ENCODE data around the gene JAKMIP1.

Gene JAKMIP1

DNA sequence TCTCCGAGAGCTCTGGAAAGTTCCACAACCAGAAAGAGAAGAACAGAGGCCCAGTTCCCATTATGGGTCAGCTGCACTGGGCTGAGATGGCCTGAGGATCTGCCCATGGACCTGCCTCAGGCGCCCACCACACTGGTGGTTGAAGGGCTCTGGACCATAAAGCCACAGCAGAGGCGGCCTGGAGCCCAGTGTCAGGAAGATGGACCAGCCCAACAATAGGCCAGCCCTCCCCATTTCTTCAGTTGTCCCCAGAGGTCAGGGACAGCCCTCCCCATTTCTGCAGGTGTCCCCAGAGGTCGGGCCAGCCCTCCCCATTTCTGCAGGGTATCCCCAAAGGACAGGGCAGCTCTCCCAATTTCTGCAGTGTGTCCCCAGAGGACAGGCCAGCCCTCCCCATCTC is 144.9 kb downstream of the JAKMIP1 start:
- no peak for DNase-seq

DNA sequence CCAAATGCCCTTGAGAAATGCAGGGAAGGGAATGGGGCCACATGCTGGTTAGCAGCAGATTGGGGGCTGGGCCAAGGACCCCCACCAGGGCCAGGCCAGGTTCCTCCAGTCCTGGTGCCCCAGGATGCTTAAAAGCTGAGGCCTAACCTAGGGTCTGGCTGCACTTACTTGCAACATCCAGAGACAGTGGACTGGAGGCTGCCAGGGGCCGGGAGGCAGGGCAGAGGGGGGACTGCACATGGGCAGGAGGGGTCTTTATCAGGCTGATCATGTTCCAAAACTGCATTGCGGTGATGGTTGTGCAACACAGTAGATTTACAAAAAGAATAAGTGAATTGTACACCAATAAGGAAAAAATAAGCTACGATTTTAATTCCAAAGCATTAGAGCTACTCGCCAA is 145.3 kb downstream of the JAKMIP1 start:
- DNase-seq, result no peak

DNA sequence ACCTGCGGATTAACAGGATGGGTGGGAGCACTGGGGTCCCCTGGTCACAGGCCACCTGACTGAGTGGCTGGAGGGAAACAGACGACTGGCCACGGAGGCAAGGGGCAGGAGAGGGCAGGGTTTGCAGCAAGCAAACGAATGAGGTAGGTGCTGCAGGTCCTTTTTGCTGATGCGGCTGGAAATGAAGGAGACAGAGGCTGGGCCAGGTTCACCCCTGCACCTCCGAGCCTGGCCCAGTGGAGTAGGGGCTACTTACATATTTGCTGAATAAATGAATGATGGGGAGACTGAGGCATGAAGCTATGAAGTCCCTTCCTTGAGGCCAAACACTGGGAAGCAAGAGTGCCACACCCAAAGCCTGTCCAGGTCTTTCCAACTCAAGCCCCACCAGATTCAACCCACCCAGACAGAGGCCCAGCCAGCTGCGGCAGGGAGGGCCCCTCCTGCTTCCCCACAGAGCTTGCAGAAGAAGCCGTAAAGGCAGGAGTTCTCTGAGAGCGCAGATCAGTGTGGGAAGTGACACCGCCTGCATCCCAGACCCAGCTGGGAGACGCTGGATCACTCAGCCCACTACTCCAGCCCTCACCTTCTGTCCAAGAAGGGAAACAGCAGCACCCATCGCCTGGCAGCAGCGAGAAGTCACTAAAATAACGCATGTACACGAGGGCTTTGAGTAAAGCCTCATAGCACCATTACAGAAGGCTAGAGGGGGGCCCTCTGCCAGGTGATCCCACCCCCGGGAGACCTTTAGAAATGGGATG is 146.0 kb downstream of the JAKMIP1 start:
- no peak for DNase-seq

DNA sequence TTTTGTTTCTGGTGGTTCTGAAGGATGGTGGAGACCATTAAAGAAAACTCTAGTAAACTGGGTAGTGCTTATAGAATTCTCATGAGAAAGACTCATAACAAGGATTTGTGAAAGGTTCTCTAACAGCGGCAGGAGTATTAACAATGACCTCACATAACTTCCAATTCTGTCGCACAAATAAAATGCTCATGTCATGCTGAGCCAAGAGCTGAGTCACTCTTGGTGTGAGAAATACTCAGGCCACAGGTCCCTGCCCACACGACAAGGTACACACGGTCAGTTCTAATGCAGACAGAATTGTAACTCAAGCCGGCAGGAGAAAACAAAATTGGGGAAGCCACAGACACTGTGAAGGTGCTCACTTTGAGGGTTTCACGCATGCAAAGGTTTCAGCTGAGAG is 147.7 kb downstream of the JAKMIP1 start:
- DNase-seq, result no peak

DNA sequence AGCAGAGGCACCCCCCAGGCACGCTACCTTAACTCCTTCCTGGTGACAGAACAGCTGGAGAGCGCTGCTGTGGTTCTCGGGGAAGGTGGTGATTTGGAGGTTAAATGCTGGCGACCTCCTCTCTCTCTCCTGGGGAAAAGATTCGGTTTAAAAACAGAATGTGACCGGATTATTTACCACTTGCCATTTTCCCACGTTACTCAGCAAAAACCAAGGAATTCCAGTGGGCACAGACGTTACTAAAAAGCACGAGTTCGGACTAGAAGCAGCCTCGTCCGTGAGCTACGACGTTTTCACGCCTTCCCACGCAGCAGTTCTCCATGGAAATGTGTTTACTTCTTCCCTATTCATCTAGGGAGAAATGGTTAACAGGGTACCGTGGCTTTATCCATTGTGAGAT is 149.8 kb downstream of the JAKMIP1 start:
- DNase-seq, result no peak

DNA sequence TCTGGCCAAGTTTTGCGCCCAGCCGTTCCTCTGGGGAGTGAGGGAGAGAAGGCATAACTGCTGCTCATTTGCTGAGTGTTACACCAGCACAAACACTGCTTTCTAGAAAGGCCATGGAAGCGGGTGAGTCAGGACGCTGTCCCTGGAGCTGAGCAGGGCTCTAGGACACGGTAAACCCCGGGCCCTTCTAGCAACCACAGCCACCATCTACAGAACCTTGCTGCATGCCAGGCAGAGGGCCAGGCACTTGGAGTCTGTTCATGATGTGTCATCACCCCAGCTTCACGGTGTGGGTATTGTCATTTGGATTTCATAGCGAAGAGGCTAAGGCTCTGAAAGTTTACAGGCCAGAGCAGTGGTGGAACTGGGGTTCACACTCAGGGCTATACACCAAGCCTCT is 150.4 kb downstream of the JAKMIP1 start:
- DNase-seq, result no peak

DNA sequence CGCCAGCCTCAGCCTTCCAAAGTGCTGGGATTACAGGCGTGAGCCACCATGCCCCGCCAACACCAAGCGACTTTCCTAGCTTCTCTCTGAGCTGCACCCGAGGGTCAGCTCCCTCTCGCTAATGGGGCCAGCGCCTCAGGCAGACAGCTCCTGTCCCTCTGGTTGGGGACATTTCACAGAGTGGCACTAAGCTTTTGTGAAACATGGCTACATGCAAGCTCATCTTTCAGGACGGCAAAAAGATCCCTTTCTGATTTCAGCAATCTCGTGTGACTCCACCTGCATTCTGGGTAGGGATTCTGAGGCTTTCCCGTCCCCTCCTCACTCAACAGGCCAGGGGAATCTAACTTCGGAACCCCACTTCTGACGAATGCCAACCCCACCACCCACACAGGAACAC is 151.1 kb downstream of the JAKMIP1 start:
- no peak for DNase-seq

DNA sequence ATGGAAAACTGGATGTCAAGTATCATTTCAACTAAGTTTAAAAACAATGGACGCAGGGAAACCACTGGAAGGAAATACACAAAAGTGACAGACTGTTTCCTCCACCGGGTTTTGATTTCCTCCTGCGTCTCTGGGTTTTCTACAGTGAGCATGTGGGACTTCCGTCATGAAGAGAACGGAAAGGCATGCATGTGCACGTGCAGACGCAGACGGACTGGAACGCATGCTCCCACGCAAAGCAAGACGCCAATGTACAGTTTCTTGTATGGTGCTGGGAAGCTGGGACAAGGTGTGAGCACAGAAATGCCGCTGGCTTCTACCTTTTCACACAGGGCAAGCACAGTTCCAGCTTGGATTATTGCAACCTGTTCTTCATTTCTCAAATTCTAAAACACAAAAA is 151.8 kb downstream of the JAKMIP1 start:
- DNase-seq, result no peak

DNA sequence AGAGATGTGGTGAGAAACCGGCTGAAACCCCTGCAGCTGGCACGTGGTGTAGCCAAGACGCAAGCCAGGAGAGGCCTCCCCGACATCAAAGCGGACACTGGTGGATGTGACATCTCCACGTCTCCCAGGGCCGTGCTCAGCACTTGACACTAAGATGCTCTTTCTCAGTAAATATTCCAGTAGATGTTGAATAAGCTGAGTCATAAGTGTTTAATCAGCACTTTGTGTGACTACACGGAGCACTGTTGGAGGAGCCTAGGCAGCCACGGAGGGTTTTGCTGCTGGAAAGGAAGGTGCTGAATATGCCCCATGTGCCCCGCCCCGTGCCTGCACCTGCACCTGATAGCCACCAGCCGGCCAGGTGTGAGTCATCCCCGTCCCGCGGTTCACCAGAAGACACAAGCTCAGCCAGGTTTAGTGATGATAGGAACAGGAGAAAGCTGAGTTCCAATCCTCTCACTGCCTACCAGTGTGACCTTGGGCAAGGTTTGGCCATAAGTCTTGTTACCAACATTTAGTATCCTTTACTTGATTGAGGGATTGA is 153.1 kb downstream of the JAKMIP1 start:
- DNase-seq, result no peak

DNA sequence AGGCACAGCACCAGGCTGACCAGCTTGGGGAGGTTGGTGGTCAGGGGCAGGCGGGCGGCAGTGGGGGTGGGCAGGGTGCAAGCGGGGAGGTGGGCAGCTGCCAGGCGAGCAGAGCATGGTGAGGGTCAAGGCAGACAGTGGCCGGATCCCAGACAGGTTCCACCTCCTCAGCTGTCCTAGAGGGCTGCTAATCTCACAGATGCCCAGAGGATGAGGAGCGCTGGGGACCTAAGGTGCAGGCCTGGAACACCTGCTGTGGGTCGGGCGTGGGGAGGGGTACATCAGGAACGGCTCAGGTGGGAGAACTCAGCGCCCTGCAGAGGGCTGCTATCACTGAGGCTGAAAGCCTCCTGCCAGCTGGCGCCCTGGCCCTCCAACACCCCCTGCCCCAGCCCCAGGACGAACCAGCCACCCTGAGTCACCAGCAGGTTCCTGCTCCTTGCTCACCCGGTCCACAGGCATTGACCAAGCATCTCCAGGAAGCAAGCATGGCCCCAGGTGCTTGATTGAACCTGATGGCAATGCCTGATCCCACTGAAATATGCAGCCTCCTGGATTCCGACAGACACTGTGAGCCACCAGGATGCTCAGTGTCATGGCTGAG is 153.7 kb downstream of the JAKMIP1 start:
- no peak for DNase-seq

DNA sequence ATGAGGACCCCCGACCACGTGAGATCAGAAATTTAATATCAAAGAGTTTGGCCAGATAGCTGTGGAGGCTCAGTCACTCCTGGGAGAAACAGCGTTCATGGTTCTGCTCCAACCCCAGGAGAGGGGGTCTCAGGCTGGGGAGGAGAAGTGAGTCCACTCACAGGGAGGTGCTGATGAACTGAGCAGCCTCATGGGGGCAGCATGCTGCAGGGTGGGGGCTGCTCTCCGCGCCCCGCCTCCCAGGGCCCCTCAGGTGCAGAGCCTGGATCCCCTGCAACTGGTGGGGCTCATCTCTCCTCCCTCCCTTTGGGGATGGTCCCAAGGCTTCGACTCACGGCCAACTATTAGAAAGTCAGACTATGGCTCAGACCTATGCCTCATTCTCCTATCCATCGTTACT is 155.5 kb downstream of the JAKMIP1 start:
- DNase-seq, result no peak

DNA sequence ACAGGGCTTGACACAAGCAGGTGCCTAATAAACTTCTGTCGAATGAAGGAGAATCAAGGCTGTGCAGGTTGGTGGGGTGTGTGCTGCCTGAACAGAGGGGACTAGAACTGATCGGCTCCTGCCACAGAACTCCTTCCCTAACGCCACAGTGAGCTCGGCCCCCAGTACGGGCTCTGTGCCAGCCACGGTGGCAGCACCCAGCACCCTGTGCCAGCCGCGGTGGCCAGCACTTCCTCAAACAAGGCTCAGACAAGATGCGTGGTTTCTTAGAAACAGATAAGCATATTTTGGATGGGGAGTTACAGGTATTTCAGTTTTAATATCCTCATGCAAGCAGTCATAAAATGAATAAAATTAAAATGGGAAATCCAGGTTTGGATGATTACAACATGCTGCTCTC is 156.1 kb downstream of the JAKMIP1 start:
- DNase-seq, result no peak

DNA sequence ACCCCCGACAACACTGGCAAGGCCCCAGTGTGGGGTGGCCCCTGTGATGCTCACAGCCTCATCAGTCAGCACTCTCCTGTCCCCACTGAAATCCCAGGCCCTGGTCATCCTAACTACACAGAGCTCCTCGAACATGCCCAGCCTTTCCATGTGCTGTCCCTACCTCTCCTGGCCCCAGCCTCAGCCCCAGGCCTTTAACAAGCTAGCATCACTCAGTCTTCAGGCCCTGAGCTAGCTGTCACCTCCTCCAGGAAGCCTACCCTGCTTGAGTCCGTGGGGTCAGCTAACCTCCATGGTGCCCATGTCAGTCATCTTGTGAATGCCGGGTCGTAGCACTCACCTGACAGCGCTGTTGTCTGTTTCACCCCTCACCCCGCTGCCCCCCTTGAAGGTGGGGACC is 156.5 kb downstream of the JAKMIP1 start:
- no peak for DNase-seq

DNA sequence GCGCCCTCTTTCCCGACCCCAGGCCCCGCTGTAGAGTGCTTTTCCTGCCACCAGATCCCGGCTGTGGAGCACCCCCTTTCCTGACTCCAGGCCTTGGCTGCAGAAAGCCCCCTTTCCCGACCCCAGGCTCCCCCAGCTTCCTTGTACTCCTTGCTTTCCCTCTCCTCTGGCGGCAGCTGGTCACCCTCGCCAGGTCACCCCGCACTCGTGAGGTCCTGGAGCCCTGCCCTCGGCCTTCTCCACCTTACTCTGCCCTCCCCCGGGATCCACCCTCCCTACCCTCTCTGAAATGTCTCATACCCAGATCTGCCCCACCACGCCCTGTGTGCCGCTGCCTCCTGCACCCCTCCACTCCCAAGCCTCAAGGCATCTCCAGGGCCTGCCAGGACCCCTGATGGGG is 157.2 kb downstream of the JAKMIP1 start:
- no peak for DNase-seq

DNA sequence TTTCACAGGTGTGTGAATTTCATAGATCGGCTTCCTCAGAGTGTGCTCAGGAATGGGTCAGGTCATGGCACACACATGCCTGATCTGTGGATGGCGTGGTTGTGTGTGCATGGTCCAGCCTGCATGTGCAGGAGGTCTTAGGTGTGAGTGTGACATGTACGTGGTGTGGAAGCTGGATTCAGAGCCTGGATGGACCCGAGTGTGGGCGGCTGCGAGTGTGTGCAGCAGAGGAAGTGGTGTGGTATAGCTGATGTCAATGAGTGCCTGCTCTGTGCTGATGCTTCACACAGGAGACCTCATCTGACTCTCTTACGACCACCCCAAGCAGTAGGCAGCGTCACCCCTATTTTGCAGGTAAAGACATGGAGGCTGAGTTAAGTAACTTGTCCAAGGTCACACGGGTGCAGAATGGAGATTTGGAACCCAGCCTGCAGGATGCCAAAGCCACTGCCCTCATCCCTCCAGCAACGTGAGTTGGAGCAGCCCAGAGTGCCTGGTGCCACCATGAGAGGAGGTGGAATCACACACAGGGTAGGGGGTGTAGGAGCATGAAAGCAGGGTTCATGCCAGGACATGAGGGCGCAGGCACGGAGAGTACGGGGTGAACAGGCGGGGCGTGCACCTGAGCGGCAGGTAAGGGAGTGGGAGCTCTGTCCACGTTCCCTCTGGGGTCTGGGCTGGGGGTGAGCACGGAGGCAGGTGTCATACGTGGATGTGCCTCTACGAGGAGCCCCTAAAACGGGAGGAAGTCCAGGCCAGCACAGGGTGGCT is 157.9 kb downstream of the JAKMIP1 start:
- no peak for DNase-seq

DNA sequence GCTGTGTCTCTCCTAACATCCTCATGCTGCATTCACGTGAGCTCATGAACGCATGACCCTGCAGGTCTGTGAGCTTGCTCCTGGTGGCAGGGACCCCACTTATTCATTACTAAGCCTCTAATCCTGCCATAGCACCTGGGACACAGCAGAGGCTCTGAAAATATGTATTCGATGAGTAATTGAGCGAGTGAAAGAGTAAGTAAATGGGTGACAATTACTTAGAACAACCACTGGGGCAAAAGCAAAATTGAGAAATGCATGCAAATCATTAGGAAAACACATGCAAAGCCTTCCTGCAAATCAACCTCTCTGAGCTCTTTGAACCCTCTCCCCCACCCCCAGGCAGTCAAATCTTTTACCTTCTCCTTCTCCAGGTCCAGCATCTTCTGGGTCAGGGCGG is 158.5 kb downstream of the JAKMIP1 start:
- DNase-seq, result no peak

DNA sequence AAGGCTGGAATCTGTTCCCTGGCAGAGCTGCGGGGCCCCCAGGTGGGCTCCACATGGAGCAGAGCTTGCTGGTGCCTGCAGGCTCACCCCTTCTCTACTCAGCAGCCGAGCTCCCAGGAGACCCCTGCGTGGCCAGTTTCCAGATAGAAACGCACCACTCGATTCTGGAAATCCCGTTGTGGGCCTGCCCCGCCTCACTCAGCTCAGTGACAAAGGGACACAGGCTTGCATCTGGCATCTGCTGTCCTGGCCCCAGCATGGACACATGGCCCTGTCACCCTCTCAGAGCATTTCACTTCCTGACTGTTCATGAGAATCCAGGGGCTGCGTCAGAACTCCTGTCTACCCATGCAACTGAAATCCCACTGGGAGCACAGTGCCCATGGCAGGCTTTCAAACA is 161.6 kb downstream of the JAKMIP1 start:
- DNase-seq, result no peak

DNA sequence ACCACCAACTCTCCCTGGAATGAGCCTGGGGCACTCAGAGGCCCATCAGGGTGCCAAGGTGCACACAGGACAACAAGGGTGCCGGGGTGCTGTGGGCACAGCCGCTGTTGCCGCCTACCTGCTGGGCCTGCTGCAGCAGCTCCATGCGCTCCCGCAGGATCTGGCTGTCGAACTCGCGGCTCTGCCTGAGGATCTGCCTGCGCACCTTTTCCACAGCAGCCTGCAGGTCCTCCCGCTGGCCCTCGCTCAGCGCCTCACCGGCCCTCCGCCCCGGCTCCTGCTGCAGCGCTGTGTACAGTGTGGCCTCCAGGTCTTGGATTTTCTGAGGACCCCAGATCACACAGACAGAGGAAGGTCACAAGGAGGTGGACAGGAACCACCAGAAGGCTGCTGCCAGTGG is 164.6 kb downstream of the JAKMIP1 start:
- no peak for DNase-seq

DNA sequence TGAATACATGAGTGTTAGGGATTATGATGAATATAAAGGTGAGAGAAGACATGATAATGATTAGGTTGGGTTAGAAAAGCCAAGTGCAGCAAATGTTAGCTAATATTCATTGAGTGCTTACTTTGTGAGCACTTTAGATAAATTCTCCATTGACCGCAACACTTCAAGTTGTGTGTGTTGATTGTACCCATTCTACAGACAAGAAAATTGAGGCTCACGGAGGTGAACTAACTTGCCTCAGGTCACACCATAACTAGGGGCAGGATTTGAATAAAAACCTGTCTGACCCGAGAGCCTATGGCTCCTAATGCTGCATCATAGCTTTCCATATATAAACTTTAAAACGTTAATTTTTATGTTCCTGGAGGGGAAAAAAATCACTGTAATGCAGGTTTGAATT is 167.0 kb downstream of the JAKMIP1 start:
- no peak for DNase-seq

DNA sequence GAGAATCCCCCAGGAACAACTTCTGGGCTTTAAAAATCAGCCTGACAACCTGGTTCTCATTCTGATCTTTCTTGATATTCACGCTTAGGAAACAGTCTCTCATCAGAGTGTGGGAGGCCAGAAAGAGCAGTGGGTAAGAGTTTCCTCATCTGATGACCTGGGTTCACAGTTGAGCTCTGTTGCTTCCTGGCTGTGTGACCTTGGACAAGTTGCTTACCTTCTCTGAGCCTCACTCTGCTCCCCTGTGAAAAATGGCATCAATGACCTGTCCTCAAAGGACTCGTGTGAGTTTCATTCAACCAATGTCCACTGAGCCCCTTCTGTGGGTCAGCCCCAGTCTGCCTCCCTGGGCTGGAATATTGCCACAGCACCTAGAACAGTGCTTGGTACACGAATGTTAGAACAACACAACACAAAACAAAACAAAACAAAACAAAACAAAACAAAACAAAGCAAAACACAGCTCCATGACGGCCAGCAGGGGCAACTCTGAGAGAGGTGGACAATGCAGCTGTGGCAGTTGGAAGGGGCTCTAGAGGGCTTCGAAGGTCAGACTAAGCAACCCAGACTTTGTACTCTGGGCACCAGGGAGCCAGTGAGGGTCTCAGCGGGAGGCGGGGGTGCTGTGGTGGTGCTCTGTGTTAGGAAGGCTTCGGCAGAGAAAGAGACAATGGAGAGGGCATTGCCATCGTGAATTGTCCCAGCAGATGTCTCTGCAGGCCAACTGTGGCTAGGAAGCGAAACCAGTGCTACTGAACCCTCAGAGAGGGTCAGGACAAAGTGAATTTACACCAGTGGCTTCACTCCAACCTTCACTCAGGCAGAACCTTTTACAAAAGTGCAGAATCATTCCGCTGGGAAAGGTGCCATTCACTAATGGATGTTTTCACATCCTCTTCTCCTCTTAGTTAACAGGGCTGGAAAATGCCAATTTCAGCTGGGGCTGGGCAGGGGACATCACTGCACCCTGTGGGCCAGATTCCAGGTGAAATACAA is 167.8 kb downstream of the JAKMIP1 start:
- no peak for DNase-seq

DNA sequence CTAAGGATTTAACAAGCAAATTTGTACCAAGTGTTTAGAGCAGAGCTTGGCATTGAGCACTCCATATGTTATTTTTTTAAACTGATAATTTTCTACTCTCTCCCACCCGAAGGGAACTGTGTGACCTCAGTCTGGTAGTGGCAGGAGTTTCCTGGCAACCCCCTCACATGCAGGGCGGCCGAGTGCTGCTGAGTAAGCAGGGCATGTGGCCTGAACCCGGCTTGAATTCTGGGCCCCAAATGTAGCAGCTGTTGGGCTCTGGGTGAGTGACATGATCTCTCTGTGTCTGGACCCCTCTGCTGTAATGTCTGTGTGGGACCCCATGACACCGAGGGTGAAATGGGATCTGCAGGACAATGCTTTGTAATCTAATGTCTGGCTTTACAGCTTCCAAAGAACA is 168.5 kb downstream of the JAKMIP1 start:
- no peak for DNase-seq

DNA sequence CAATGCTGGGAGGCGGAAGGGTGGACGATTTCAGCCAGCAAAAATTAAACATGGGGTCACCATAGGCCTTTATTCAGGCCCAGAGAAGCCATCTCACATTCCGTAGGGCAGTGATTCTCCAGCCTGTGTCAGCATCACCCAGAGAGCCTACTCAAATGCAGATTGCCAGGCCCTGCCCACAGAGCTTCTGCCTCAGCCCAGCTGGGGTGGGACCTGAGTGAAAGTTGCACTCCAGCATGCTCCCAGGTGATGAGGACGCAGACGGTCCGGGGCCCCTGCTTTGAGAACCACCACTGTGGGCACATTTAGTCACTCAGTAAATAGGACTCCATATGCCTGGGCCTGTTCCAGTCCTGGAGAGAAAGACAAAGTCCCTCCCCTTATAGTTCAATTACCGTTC is 169.7 kb downstream of the JAKMIP1 start:
- no peak for DNase-seq

DNA sequence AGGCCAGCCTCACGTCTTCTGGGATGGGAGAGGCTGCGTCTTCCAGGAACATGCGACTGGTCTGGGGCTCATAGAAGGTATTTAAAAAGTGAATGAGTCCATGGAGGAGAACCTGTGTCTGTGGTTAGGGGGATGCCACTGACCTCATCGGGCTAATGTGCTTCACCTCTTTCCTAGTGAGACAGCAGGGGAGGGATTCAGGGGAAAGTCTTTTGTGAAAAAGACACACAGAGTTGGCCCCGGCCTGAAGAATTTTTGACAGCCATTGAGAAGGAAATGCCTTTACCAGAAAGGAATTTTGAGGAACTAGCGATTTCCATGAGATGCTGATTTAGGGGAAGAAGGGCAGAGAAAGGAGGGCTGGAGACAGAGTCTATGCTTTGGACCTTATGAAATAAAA is 171.1 kb downstream of the JAKMIP1 start:
- DNase-seq, result no peak

All from GF-D8 (cell line).